Sigmoid colon (tissue), 3 donors: ENCODE data around the gene GPR39.

ENCODE experiments used
- POLR2A ChIP-seq, 2 donors: fragments of 450-650 bp; IDR thresholded peaks; one replicate each; pipeline ENCODE4 v1.6.1; 2016; ENCODE audit warnings: antibody characterized with exemption in 2 of 2, mild to moderate bottlenecking in 2 of 2, moderate library complexity in 2 of 2
- TF ChIP-seq, protein P1 (sequence below), 4 experiments: fragments of 450-650 bp in 3 of 4; fragments of 200-600 bp in 1 of 4; IDR thresholded peaks; one replicate each; pipeline ENCODE4 v1.5.1; 2016 to 2019; ENCODE audit warnings: antibody characterized with exemption in 4 of 4, mild to moderate bottlenecking in 3 of 4, moderate library complexity in 2 of 4

DNA sequence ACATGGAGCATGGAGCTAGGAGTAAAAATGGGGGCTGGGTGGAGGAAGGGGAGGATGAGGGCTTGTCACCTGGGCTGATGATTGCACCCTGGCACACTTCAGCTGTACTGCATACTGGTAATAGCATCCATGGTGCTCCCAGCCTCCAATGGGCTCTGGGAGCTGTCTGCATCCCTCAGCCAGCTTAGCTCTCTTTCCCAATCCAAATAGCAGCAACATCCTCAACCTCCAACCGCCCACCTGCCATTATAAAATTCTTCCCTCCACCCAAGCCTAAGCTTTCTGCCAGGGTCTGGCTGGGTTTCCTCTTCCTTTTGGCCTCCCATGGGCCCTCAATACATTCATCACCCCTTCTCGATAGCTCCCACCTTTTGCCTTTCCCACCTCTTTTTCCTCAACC lies 143.3 kb downstream of the GPR39 start:
- TF ChIP-seq, protein P1, sequence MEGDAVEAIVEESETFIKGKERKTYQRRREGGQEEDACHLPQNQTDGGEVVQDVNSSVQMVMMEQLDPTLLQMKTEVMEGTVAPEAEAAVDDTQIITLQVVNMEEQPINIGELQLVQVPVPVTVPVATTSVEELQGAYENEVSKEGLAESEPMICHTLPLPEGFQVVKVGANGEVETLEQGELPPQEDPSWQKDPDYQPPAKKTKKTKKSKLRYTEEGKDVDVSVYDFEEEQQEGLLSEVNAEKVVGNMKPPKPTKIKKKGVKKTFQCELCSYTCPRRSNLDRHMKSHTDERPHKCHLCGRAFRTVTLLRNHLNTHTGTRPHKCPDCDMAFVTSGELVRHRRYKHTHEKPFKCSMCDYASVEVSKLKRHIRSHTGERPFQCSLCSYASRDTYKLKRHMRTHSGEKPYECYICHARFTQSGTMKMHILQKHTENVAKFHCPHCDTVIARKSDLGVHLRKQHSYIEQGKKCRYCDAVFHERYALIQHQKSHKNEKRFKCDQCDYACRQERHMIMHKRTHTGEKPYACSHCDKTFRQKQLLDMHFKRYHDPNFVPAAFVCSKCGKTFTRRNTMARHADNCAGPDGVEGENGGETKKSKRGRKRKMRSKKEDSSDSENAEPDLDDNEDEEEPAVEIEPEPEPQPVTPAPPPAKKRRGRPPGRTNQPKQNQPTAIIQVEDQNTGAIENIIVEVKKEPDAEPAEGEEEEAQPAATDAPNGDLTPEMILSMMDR (IDR thresholded peaks at IDR 0.05), result no peak
- no peak for TF ChIP-seq POLR2A (IDR thresholded peaks at IDR 0.05)
